HCT116 (cell line): Measurements from ENCODE around the gene ADARB1. TPM values are rescaled to one million over a fixed set of nuclear protein-coding genes. Genes with fewer than 3 reads are reported as not detected.

Experiments
- ATAC-seq: fragments of 200-7000 bp; cut with Tn5 transposase; 2 replicates; pipeline ENCODE4 v1.9.1; 2020; ENCODE audit warnings: mild to moderate bottlenecking, moderate library complexity
- BruUV-seq: library from RNA; stranded (reverse); fragments of 400-500 nt; replicated peaks from 2 replicates; lab custom pipeline; 2021; lab: Mats Ljungman, UMichigan
- CTCF ChIA-PET: fragments of 300-600 bp; sonication (Branson Sonifier 250); formaldehyde crosslinking; loops from one replicate; lab custom pipeline; 2021; ENCODE audit warnings: antibody characterized with exemption; lab: Charles Lee
- POLR2A ChIA-PET: fragments of 300-600, 350-600 bp; sonication (Branson Sonifier 250); formaldehyde crosslinking; loops from one replicate; lab custom pipeline; 2021; ENCODE audit warnings: antibody characterized with exemption; lab: Charles Lee
- RAD21 ChIA-PET, 2 experiments: fragments of 300-600 bp; sonication (Branson Sonifier 250); formaldehyde crosslinking; loops; one replicate each; lab custom pipeline; 2023; ENCODE audit warnings: low total read pairs in 2 of 2; ENCODE audit not compliant: uncharacterized antibody in 2 of 2, unreplicated experiment in 2 of 2, low non-redundant PET in 1 of 2; lab: Charles Lee
- DNase-seq: peaks from one replicate; pipeline ENCODE4 v3.0.0-alpha.2; 2010; ENCODE audit warnings: low read depth, low spot score
- H2AFZ ChIP-seq: fragments of 200-600 bp; shearing (Covaris generic), sonication (generic); 2 replicates; pipeline ENCODE4 v1.6.1; 2017; ENCODE audit warnings: low read depth, mixed run types, mixed read lengths, antibody characterized with exemption, low read length; ENCODE audit not compliant: poor library complexity, severe bottlenecking
- H3K27ac ChIP-seq: 2 replicates; pipeline ENCODE4 v1.5.1; 2012; ENCODE audit warnings: low read depth, low read length
- H3K27me3 ChIP-seq: fragments of 200-600 bp; sonication (generic); 2 replicates; pipeline ENCODE4 v1.6.1; 2016; ENCODE audit warnings: mixed run types, low read length, mixed read lengths; ENCODE audit not compliant: insufficient read depth
- H3K36me3 ChIP-seq, 2 experiments: fragments of 200-500 bp in 1 of 2; fragments of 200-600 bp in 1 of 2; sonication (Bioruptor generic) in 1 of 2; sonication (generic) in 1 of 2; 2 replicates each; pipeline versions ENCODE4 v1.5.1 to v1.6.1; 2014 to 2016; ENCODE audit warnings: low read length in 2 of 2, inconsistent platforms in 1 of 2, mixed read lengths in 1 of 2, mixed run types in 1 of 2; ENCODE audit not compliant: insufficient read depth in 2 of 2, control insufficient read depth in 1 of 2
- H3K4me1 ChIP-seq, 2 experiments: fragments of 200-600 bp in 1 of 2; sonication (generic) in 1 of 2; 2 replicates each; pipeline versions ENCODE4 v1.5.1 to v1.6.1; 2012 to 2017; ENCODE audit warnings: low read length in 2 of 2, inconsistent platforms in 1 of 2, mild to moderate bottlenecking in 1 of 2, mixed read lengths in 1 of 2, mixed run types in 1 of 2, moderate library complexity in 1 of 2; ENCODE audit not compliant: insufficient read depth in 2 of 2, control insufficient read depth in 1 of 2
- H3K4me2 ChIP-seq: fragments of 200-600 bp; sonication (generic); 2 replicates; pipeline ENCODE4 v1.6.1; 2017; ENCODE audit warnings: mixed run types, low read length, mixed read lengths
- H3K4me3 ChIP-seq, 2 experiments: fragments of 200-600 bp in 1 of 2; sonication (generic) in 1 of 2; replicated peaks in 1 of 2; 2 replicates each; pipeline ENCODE4 v1.5.1; 2011 to 2016; ENCODE audit warnings: low read length in 2 of 2, control low read depth in 1 of 2, low read depth in 1 of 2, mild to moderate bottlenecking in 1 of 2, mixed read lengths in 1 of 2, mixed run types in 1 of 2
- H3K79me2 ChIP-seq: fragments of 200-600 bp; sonication (generic); 2 replicates; pipeline ENCODE4 v1.6.1; 2017; ENCODE audit warnings: mild to moderate bottlenecking, mixed run types, low read length, moderate library complexity, mixed read lengths; ENCODE audit not compliant: insufficient read depth
- H3K9ac ChIP-seq: fragments of 200-600 bp; sonication (generic); 2 replicates; pipeline ENCODE4 v1.6.1; 2016; ENCODE audit warnings: low read length, mixed read lengths
- H3K9me2 ChIP-seq: fragments of 200-600 bp; sonication (generic), shearing (Covaris generic); 2 replicates; pipeline ENCODE4 v1.6.1; 2017; ENCODE audit warnings: mixed run types, mild to moderate bottlenecking, moderate library complexity; ENCODE audit not compliant: insufficient read depth
- H3K9me3 ChIP-seq, 2 experiments: fragments of 200-500 bp in 1 of 2; fragments of 200-600 bp in 1 of 2; sonication (Bioruptor generic) in 1 of 2; sonication (generic) in 1 of 2; 2 replicates each; pipeline ENCODE4 v1.6.1; 2014 to 2017; ENCODE audit warnings: low read length in 2 of 2, mixed read lengths in 2 of 2, inconsistent platforms in 1 of 2, low read depth in 1 of 2, mild to moderate bottlenecking in 1 of 2, mixed run types in 1 of 2, moderate library complexity in 1 of 2; ENCODE audit not compliant: control insufficient read depth in 1 of 2, insufficient read depth in 1 of 2
- H4K20me1 ChIP-seq: fragments of 200-600 bp; sonication (generic), shearing (Covaris generic); 2 replicates; pipeline ENCODE4 v1.6.1; 2017; ENCODE audit warnings: mixed run types, mild to moderate bottlenecking, moderate library complexity; ENCODE audit not compliant: insufficient read depth
- CBX3 ChIP-seq: IDR thresholded peaks from 2 replicates; pipeline ENCODE4 v1.6.1; 2012; ENCODE audit warnings: low read depth
- CEBPB ChIP-seq: IDR thresholded peaks from 2 replicates; pipeline ENCODE4 v1.6.1; 2012; ENCODE audit warnings: low read depth
- ELF1 ChIP-seq: IDR thresholded peaks from 2 replicates; pipeline ENCODE4 v1.6.1; 2012; ENCODE audit warnings: low read depth, borderline replicate concordance
- EZH2 ChIP-seq: fragments of 200-600 bp; sonication (generic); IDR thresholded peaks from 2 replicates; pipeline ENCODE4 v1.6.1; 2017; ENCODE audit warnings: antibody characterized with exemption, mixed run types
- FOSL1 ChIP-seq: IDR thresholded peaks from 2 replicates; pipeline ENCODE4 v1.6.1; 2012; ENCODE audit warnings: low read depth
- JUND ChIP-seq: IDR thresholded peaks from 2 replicates; pipeline ENCODE4 v1.6.1; 2012
- POLR2A ChIP-seq: IDR thresholded peaks from 2 replicates; pipeline ENCODE4 v1.7.0; 2011; ENCODE audit warnings: borderline replicate concordance; ENCODE audit not compliant: insufficient read depth, insufficient read length; ENCODE audit errors: extremely low read depth
- POLR2AphosphoS5 ChIP-seq: IDR thresholded peaks from 2 replicates; pipeline ENCODE4 v1.6.1; 2011; ENCODE audit warnings: mild to moderate bottlenecking, low read depth, low read length, moderate library complexity
- RAD21 ChIP-seq: IDR thresholded peaks from 2 replicates; pipeline ENCODE4 v1.6.1; 2012; ENCODE audit warnings: low read depth, mild to moderate bottlenecking
- SIN3A ChIP-seq: IDR thresholded peaks from 2 replicates; pipeline ENCODE4 v1.6.1; 2012; ENCODE audit warnings: low read depth
- SP1 ChIP-seq: IDR thresholded peaks from 2 replicates; pipeline ENCODE4 v1.6.1; 2012; ENCODE audit warnings: low read depth
- SRF ChIP-seq: IDR thresholded peaks from 2 replicates; pipeline ENCODE4 v1.6.1; 2012; ENCODE audit warnings: low read depth
- TCF7L2 ChIP-seq: IDR thresholded peaks from 2 replicates; pipeline ENCODE4 v1.7.0; 2011; ENCODE audit warnings: borderline replicate concordance, inconsistent platforms; ENCODE audit not compliant: insufficient read depth, insufficient read length; ENCODE audit errors: extremely low read depth
- YY1 ChIP-seq: IDR thresholded peaks from 2 replicates; pipeline ENCODE4 v1.6.1; 2011; ENCODE audit warnings: low read length, low read depth, moderate library complexity, mild to moderate bottlenecking; ENCODE audit not compliant: insufficient replicate concordance; ENCODE audit errors: extremely low read depth
- ZNF274 ChIP-seq: fragments of 200-500 bp; sonication (Bioruptor generic); IDR thresholded peaks from 2 replicates; pipeline ENCODE4 v1.6.1; 2014; ENCODE audit warnings: mild to moderate bottlenecking, low read depth, low read length, inconsistent platforms
- intact Hi-C: fragments of 100-400 bp; cut with micrococcal nuclease; formaldehyde crosslinking; loops from 2 replicates; pipeline ENCODE4 v1.10.0; 2022
- total RNA-seq: library from RNA; stranded (reverse); gene quantifications from one replicate; pipeline ENCODE4 v1.2.1, GENCODE V29; 2021; ENCODE audit not compliant: unreplicated experiment
- TF ChIP-seq, protein P1 (sequence below): IDR thresholded peaks from 2 replicates; pipeline ENCODE4 v1.6.1; 2012
- TF ChIP-seq, protein P2 (sequence below): IDR thresholded peaks from 2 replicates; pipeline ENCODE4 v1.6.1; 2012
- TF ChIP-seq, protein P3 (sequence below): IDR thresholded peaks from 2 replicates; pipeline ENCODE4 v1.6.1; 2011; ENCODE audit warnings: mild to moderate bottlenecking, low read length, moderate library complexity; ENCODE audit not compliant: insufficient replicate concordance; ENCODE audit errors: extremely low read depth

The ADARB1 gene
- total RNA-seq, 1 experiment from 2014 or later, result 13.5 TPM

DNA sequence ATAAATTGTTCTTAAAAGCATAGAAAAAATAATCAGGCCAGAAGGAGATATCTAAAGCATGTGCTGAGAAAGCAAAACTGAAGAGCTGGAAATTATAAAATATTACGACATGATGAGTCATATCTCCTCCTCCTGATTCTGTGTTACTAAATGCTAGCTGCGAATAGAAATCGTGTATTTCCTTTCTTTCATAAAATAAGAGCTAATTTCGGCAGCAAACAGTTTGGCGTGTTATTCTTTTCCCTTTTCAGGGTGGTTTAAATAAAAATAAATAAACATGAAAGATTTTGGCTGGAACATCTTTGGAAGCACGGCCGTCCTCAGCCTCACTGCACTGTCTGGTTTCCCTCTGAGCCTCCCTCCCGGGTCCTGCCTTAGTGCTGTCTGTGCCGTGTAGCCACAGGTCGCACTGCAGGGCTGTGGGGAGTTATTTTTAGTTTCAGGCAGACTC, 56.0 kb downstream of the ADARB1 start:
- BruUV-seq, result no TSS peak
- no peak overlapping the region for H3K9ac ChIP-seq
- H3K4me1 ChIP-seq, result peaks cover 15 to 19% of the 10 kb centered on the region in 2 experiments
- ChIA-PET RAD21 (no interaction called here), CTCF (interaction anchor here (0.7 to 7.0 kb wide), 8 partner anchors 9 to 238 kb away, joined by 3 to 120 read pairs (median 14); no protein-coding TSS in a partner anchor), POLR2A (no interaction called here)
- H4K20me1 ChIP-seq, result no peaks in the 10 kb centered on the region
- H3K36me3 ChIP-seq, result no peaks in the 10 kb centered on the region
- no peaks in the 10 kb centered on the region for H3K9me3 ChIP-seq
- H3K9me2 ChIP-seq, result no peaks in the 10 kb centered on the region
- H3K4me2 ChIP-seq, result peak overlapping the region; percentile 56
- H2AFZ ChIP-seq, result no peak overlapping the region
- no peak overlapping the region for H3K27ac ChIP-seq
- H3K27me3 ChIP-seq, result no peaks in the 10 kb centered on the region
- ATAC-seq, result no peak
- TF ChIP-seq POLR2AphosphoS5 (no peak), FOSL1 (peak; percentile 40; the same call in 1 of the 2 replicates), CEBPB (0 out of 2 replicates have a peak, but pooled peaks have one; percentile 26), RAD21 (no peak), POLR2A (no peak)
- TF ChIP-seq, protein P1, sequence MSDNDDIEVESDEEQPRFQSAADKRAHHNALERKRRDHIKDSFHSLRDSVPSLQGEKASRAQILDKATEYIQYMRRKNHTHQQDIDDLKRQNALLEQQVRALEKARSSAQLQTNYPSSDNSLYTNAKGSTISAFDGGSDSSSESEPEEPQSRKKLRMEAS, result no peak
- TF ChIP-seq, all 23 proteins: peak for 2
- H3K79me2 ChIP-seq, result no peaks in the 10 kb centered on the region
- DNase-seq, result no peak
- intact Hi-C loops, result loop anchor here (10.0 kb wide), 1 partner anchor 616 kb away; no protein-coding TSS in a partner anchor
- 0 out of 4 replicates have a peak overlapping the region, but pooled peaks of 1 of the 2 experiments have one; percentile 4 for H3K4me3 ChIP-seq

DNA sequence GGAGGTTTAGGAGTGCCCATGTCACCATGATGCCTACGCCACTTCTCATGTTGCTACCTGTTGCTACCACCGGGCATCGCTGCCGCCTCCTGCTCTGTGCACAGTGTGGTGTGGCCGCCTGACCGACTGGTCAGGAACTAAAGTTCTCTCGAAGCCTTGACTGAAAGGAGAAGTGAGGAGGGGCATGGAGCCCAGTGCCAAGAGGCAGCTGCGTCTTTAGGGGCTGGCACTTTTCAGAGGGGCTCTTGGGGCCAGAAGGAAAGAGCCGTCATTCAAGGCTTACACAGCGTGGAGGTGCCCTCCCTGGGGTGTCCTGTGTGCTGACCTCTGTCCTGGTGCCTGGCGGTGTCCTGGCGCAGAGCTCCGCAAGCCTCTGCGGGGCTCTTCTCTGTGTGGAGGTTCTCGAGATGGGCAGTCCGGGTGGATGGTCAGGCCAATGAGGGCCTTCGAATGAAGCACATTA, 57.2 kb downstream of the ADARB1 start:
- Histone ChIP-seq H3K36me3 (no peaks in the 10 kb centered on the region), H4K20me1 (no peaks in the 10 kb centered on the region), H3K9me3 (no peaks in the 10 kb centered on the region), H3K79me2 (no peaks in the 10 kb centered on the region), H3K4me1 (peaks cover 15 to 19% of the 10 kb centered on the region in 2 experiments), H3K27ac (no peak overlapping the region), H3K4me3 (no peak overlapping the region), H3K27me3 (no peaks in the 10 kb centered on the region), H2AFZ (no peak overlapping the region), H3K9ac (no peak overlapping the region), H3K9me2 (no peaks in the 10 kb centered on the region), H3K4me2 (no peak overlapping the region)
- ATAC-seq (no peak), DNase-seq (no peak)
- ChIA-PET RAD21 (no interaction called here), CTCF (interaction anchor here (1.0 kb wide), 1 partner anchor 8 kb away, joined by 3 read pairs; no protein-coding TSS in a partner anchor), POLR2A (no interaction called here)
- TF ChIP-seq SRF (no peak), YY1 (no peak), SP1 (no peak), TCF7L2 (no peak), SIN3A (no peak), JUND (no peak), CBX3 (no peak), RAD21 (no peak), ELF1 (no peak), EZH2 (no peak), ZNF274 (no peak)
- TF ChIP-seq, protein P2, sequence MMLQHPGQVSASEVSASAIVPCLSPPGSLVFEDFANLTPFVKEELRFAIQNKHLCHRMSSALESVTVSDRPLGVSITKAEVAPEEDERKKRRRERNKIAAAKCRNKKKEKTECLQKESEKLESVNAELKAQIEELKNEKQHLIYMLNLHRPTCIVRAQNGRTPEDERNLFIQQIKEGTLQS, result no peak
- TF ChIP-seq, protein P3, sequence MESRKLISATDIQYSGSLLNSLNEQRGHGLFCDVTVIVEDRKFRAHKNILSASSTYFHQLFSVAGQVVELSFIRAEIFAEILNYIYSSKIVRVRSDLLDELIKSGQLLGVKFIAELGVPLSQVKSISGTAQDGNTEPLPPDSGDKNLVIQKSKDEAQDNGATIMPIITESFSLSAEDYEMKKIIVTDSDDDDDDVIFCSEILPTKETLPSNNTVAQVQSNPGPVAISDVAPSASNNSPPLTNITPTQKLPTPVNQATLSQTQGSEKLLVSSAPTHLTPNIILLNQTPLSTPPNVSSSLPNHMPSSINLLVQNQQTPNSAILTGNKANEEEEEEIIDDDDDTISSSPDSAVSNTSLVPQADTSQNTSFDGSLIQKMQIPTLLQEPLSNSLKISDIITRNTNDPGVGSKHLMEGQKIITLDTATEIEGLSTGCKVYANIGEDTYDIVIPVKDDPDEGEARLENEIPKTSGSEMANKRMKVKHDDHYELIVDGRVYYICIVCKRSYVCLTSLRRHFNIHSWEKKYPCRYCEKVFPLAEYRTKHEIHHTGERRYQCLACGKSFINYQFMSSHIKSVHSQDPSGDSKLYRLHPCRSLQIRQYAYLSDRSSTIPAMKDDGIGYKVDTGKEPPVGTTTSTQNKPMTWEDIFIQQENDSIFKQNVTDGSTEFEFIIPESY, result no peak
- BruUV-seq, result no TSS peak
- intact Hi-C loops, result loop anchor here (10.0 kb wide), 1 partner anchor 617 kb away; no protein-coding TSS in a partner anchor
